ENCODE measurements around the gene GPR137. TPM values are rescaled to one million over a fixed set of nuclear protein-coding genes. Genes with fewer than 3 reads are reported as not detected.
A peak's percentile ranks its signal among the peaks of the same experiment; 100 is the strongest.

The GPR137 gene
- total and polyA plus RNA-seq, 10 of the 15 experiments (the other 5 are each of a cell fraction or from before 2014, with no cell fraction given), result 0.37 to 29.2 (median 13.8) TPM

GRCh38 chr11:64269540-64270220 is 16.0 kb upstream of the GPR137 start (continued):
- TF ChIP-seq PBX3 (IDR thresholded peaks at IDR 0.05; ENCODE audit: insufficient replicate concordance, low read depth, low read length), result no peak
- TF ChIP-seq PRDM15 (CRISPR knock-in tag; IDR thresholded peaks at IDR 0.05), result no peak
- peak; percentile 29; the same call in 1 of the 2 replicates for TF ChIP-seq ZNF207 (IDR thresholded peaks at IDR 0.05; ENCODE audit: borderline replicate concordance)
- no peak for TF ChIP-seq JUND (IDR thresholded peaks at IDR 0.05; ENCODE audit: low read depth, low read length)
- no peak for TF ChIP-seq RAD21 (IDR thresholded peaks at IDR 0.05; ENCODE audit: insufficient read depth, low read depth, low read length)
- peak; percentile 23 for TF ChIP-seq SMAD5 (IDR thresholded peaks at IDR 0.05; ENCODE audit: low read depth)
- TF ChIP-seq MEF2A (IDR thresholded peaks at IDR 0.05; ENCODE audit: insufficient read depth, low read depth, low read length), result no peak
- TF ChIP-seq TARDBP (IDR thresholded peaks at IDR 0.05; ENCODE audit: borderline replicate concordance), result peak; percentile 86
- peak; percentile 92; the same call in 2 of the 3 replicates for TF ChIP-seq POU2F2 (IDR thresholded peaks at IDR 0.05; ENCODE audit: borderline replicate concordance, low read depth, low read length)
- TF ChIP-seq NR2C1 (IDR thresholded peaks at IDR 0.05), result peak; percentile 100
- TF ChIP-seq HCFC1 (IDR thresholded peaks at IDR 0.05; ENCODE audit: low read length), result peak; percentile 94
- no peak for TF ChIP-seq IRF3 (IDR thresholded peaks at IDR 0.05)
- 0 out of 2 replicates have a peak, but pooled peaks have one; percentile 22 for TF ChIP-seq RB1 (IDR thresholded peaks at IDR 0.05; ENCODE audit: borderline replicate concordance)
- no peak for TF ChIP-seq ZSCAN29 (IDR thresholded peaks at IDR 0.05)
- no peak for TF ChIP-seq MTA3 (IDR thresholded peaks at IDR 0.05; ENCODE audit: borderline replicate concordance, low read length)
- TF ChIP-seq HDAC6 (IDR thresholded peaks at IDR 0.05; ENCODE audit: unreplicated experiment), result no peak
- peak; percentile 97 for TF ChIP-seq MTA2 (IDR thresholded peaks at IDR 0.05; ENCODE audit: low read depth)
- TF ChIP-seq ASH2L (IDR thresholded peaks at IDR 0.05; ENCODE audit: borderline replicate concordance, low read depth), result no peak
- TF ChIP-seq BRCA1 (IDR thresholded peaks at IDR 0.05; ENCODE audit: low read depth, low read length), result no peak
- no peak; the same call in 1 of the 2 replicates for TF ChIP-seq ESRRA (IDR thresholded peaks at IDR 0.05; ENCODE audit: low read length)
- TF ChIP-seq ETV6 (conservative IDR thresholded peaks at IDR 0.05 in 1 of 2, IDR thresholded peaks at IDR 0.05 in 1 of 2; ENCODE audit: borderline replicate concordance in 1 of 2, low read depth in 1 of 2), result peak in 1 of 2 experiments; percentile 59; a peak in 2 of 4 replicates
- TF ChIP-seq SIX5 (IDR thresholded peaks at IDR 0.05; ENCODE audit: low read depth, low read length, severe bottlenecking), result peak; percentile 91
- no peak for TF ChIP-seq CHD4 (IDR thresholded peaks at IDR 0.05)
- no peak for TF ChIP-seq CHD1 (IDR thresholded peaks at IDR 0.05; ENCODE audit: low read depth, low read length)
- no peak for TF ChIP-seq RCOR1 (conservative IDR thresholded peaks at IDR 0.05; ENCODE audit: low read depth, low read length)
- peak; percentile 10 to 30; a peak in 2 of 3 replicates for TF ChIP-seq EGR1 (IDR thresholded peaks at IDR 0.05; ENCODE audit: borderline replicate concordance in 1 of 2, low read depth in 2 of 2, low read length in 2 of 2)
